CD4-positive, CD25-positive, alpha-beta regulatory T cell (primary cell): Measurements from ENCODE around the gene BLCAP. TPM values are rescaled to one million over a fixed set of nuclear protein-coding genes. Genes with fewer than 3 reads are reported as not detected.

Source experiments
- ATAC-seq, 2 donors: fragments of 150-1000 bp; cut with Tn5 transposase; one replicate each; pipeline ENCODE4 v1.10.0; 2021; ENCODE audit warnings: low read depth in 2 of 2, moderate number of reproducible peaks in 2 of 2, moderate library complexity in 1 of 2
- DNase-seq, 3 donors: peaks; one replicate each; pipeline versions ENCODE4 v3.0.0 to v3.0.0-alpha.2; 2012 to 2022; ENCODE audit warnings: mixed read lengths in 1 of 3
- H3K27ac ChIP-seq: one replicate; pipeline ENCODE4 v1.7.0; 2013; ENCODE audit warnings: mild to moderate bottlenecking, low read length; ENCODE audit not compliant: insufficient read depth, poor library complexity, severe bottlenecking
- H3K27me3 ChIP-seq: one replicate; pipeline ENCODE4 v1.7.0; 2013; ENCODE audit warnings: low read length; ENCODE audit not compliant: control insufficient read depth, insufficient read depth
- H3K36me3 ChIP-seq: one replicate; pipeline ENCODE4 v1.7.0; 2013; ENCODE audit warnings: mild to moderate bottlenecking, low read length, moderate library complexity; ENCODE audit not compliant: control insufficient read depth, insufficient read depth
- H3K4me1 ChIP-seq: 2 replicates; pipeline ENCODE4 v1.7.0; 2013; ENCODE audit warnings: mild to moderate bottlenecking, low read length; ENCODE audit not compliant: insufficient read depth, control insufficient read depth, poor library complexity, severe bottlenecking
- H3K4me3 ChIP-seq: one replicate; pipeline ENCODE4 v1.7.0; 2013; ENCODE audit warnings: low read depth, mild to moderate bottlenecking, low read length, moderate library complexity
- H3K9me3 ChIP-seq, 2 experiments: 1 replicate in 1 of 2; 2 replicates in 1 of 2; pipeline ENCODE4 v1.7.0; 2013; ENCODE audit warnings: low read length in 2 of 2, mild to moderate bottlenecking in 1 of 2, moderate library complexity in 1 of 2; ENCODE audit not compliant: control insufficient read depth in 2 of 2
- H3K27ac Mint-ChIP-seq, 3 donors: one replicate each; pipeline ENCODE4 v1.8.0; 2020 to 2022; ENCODE audit warnings: mild to moderate bottlenecking in 3 of 3, mixed read lengths in 3 of 3, moderate library complexity in 2 of 3
- H3K27me3 Mint-ChIP-seq: one replicate; pipeline ENCODE4 v1.8.0; 2022; ENCODE audit warnings: mild to moderate bottlenecking, mixed read lengths
- H3K36me3 Mint-ChIP-seq: one replicate; pipeline ENCODE4 v1.8.0; 2020; ENCODE audit warnings: mixed read lengths
- H3K4me1 Mint-ChIP-seq, 4 donors: one replicate each; pipeline ENCODE4 v1.8.0; 2020 to 2022; ENCODE audit warnings: mixed read lengths in 4 of 4, mild to moderate bottlenecking in 1 of 4
- H3K4me3 Mint-ChIP-seq, 4 donors: one replicate each; pipeline ENCODE4 v1.8.0; 2020 to 2022; ENCODE audit warnings: mild to moderate bottlenecking in 4 of 4, mixed read lengths in 4 of 4, moderate library complexity in 3 of 4
- H3K9me3 Mint-ChIP-seq, 7 donors: one replicate each; pipeline ENCODE4 v1.8.0; 2020 to 2022; ENCODE audit warnings: mixed read lengths in 7 of 7, mild to moderate bottlenecking in 3 of 7, moderate library complexity in 2 of 7
- polyA plus RNA-seq, 4 donors: library from polyadenylated mRNA; unstranded; fragments of 300-500 nt; fragmentation: Illumina TruSeq; gene quantifications; one replicate each; pipeline ENCODE4 v1.2.3, GENCODE V29; 2021
- total RNA-seq: library from RNA; stranded (reverse); gene quantifications from one replicate; pipeline ENCODE4 v1.2.3, GENCODE V29; 2022

Gene BLCAP
- total and polyA plus RNA-seq, 5 donors from 2014 or later, result 67.8 to 85.0 (median 78.3) TPM

DNA sequence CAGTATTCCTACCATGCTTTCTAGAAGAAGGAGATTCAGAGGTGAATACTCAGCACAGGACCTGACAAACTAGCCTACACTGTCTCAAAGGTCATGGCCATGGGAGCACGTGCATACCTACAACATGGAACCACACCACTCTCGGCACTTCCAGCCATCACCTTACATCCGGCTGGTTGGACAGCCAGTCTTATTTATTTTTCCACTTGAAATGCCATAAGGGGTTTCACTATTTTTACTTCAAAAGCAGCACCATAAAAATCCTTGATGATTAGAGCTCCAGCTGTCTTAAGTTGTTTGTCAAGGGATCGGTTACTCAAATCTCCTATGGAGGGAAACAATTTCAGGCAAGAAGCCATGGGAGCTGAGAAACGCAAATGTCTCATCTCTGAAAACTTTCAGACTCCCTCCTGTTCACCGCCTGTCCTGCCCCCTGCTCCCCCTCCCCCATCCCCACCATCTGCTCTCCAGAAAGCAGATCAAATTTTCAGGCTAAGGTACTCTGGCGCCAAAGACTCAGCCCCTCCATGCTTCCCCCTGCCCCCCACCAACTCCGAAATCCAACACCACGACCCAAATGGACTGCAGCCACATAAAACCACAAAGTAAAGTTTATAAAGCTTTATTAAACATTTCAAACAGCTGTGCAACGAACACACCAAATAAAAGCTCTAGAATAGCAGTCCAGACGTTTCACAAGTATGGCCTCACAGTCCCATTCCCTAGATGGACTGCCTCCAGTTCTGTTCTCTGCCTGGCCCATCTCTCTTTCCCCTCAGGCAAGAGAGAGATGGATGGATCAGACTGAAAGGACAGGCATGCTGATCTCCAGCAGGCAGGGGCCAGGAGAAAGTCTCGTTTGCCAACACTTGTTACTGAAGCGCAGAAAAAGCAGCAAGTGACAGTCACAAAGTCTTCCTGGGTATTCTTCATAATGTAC lies 10.6 kb downstream of the BLCAP start:
- Mint-ChIP-seq H3K4me1 (peaks cover 5 to 44% (median 20%) of the 10 kb centered on the region in 4 donors), H3K27ac (peak overlapping the region in 1 of 3 donors; percentile 42), H3K4me3 (peak overlapping the region in 1 of 4 donors; percentile 12), H3K27me3 (no peaks in the 10 kb centered on the region), H3K36me3 (peaks cover 40% of the 10 kb centered on the region), H3K9me3 (no peaks in the 10 kb centered on the region)
- Histone ChIP-seq H3K36me3 (peaks cover 47% of the 10 kb centered on the region), H3K9me3 (no peaks in the 10 kb centered on the region), H3K4me1 (no peaks in the 10 kb centered on the region), H3K27ac (no peak overlapping the region), H3K4me3 (no peak overlapping the region), H3K27me3 (no peaks in the 10 kb centered on the region)
- ATAC-seq (no peak), DNase-seq (no peak)

DNA sequence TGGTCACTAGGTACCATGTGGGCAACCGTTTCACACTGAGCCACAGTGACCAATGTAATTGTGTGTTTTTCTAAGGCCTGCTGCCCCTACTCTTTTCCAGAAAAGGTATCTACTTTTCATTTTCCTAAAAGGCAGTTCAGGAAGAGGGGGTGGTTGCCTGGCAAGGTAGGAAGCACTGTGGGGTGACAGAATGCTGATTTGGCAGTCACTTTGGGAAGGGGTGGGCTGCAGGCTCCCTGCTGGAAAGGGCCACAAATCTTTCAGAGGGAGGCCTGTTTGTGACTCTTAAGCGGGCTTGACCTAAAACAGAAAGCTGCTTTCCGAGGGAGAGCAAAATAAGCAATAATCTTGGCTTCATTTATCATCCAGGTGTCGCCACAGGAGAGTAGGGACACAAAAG lies 11.8 kb downstream of the BLCAP start:
- no peak for DNase-seq
- peaks cover 5 to 44% (median 21%) of the 10 kb centered on the region in 4 donors for H3K4me1 Mint-ChIP-seq
- peaks cover 47% of the 10 kb centered on the region for H3K36me3 Mint-ChIP-seq

DNA sequence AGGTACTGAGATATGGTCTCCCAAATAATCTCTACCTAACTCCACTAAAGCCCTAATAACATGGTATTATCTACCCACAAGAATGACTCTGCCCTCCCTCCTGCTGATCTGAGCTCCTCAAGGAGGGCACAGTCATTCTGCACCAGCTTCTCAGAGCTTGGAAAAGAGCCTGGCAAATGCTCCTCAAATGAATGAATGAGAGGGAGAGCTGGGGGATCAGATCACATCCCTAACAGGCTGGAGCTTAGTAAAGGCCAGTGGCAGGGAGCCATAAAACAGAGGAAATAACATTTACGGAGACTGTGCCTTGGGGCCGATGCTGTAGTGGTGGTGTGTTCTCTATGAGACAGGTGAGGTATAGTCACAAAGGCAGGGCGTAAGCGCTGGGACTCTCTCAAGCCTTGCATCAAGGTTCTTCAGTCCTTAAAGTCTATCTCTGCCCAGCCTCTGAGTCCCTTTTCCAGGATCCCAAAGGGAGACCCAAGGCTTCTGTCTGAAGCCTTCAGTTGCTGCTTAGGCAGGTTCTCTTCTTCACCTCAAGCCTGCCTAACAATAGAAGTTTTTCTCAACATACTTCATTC lies 13.8 kb downstream of the BLCAP start:
- H3K27ac ChIP-seq, result no peak overlapping the region
- Mint-ChIP-seq H3K27me3 (no peaks in the 10 kb centered on the region), H3K4me3 (no peak overlapping the region), H3K27ac (no peak overlapping the region), H3K9me3 (peaks cover 0 to 1% (median 0%) of the 10 kb centered on the region in 7 donors), H3K4me1 (peaks cover 0 to 38% (median 20%) of the 10 kb centered on the region in 4 donors), H3K36me3 (peaks cover 44% of the 10 kb centered on the region)
- no peaks in the 10 kb centered on the region for H3K27me3 ChIP-seq
- ATAC-seq, result no peak
- H3K9me3 ChIP-seq, result no peaks in the 10 kb centered on the region
- no peak overlapping the region for H3K4me3 ChIP-seq
- H3K36me3 ChIP-seq, result peaks cover 45% of the 10 kb centered on the region
- DNase-seq, result no peak
- no peaks in the 10 kb centered on the region for H3K4me1 ChIP-seq

More for the DNA sequence above, 11.8 kb downstream of the BLCAP start:
- no peaks in the 10 kb centered on the region for H3K4me1 ChIP-seq
- H3K4me3 ChIP-seq, result no peak overlapping the region
- ATAC-seq, result no peak
- Mint-ChIP-seq H3K27ac (no peak overlapping the region), H3K4me3 (no peak overlapping the region), H3K27me3 (no peaks in the 10 kb centered on the region), H3K9me3 (peaks cover 0 to 1% (median 0%) of the 10 kb centered on the region in 7 donors)
- H3K27me3 ChIP-seq, result no peaks in the 10 kb centered on the region
- H3K27ac ChIP-seq, result no peak overlapping the region
- peaks cover 52% of the 10 kb centered on the region for H3K36me3 ChIP-seq
- H3K9me3 ChIP-seq, result no peaks in the 10 kb centered on the region

DNA sequence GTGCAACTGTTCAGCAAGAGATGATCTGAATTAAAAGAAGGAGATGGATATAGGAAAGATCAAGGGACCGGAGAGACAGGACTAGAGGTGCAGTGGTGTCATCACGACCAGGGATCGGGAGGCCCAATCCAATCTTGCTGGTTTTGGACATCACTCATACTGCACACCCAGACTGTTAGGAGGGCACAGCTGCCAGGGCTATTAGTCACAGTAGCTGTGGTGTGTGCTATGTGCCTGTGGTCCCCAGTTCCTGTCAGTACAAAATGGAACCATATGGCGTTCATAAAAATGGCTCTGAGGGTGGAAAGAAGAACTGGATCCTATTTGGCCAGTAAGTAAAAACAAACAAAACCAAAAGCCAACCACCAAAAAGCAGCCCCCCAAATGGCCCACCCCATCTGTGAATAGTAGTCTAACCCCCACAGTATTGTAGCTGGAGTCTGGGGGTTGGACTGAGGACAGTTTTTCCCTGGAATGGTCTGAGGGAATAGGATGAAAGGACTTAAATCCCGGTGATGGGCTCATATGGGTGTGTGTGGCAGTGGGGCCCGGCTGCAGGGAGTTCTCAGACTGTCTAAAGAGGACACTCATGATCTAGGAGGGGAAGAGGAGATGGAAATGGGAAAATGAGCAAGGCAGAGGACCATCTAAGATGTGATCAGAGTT lies 15.9 kb downstream of the BLCAP start:
- Mint-ChIP-seq H3K4me3 (no peak overlapping the region), H3K27ac (peak overlapping the region in 1 of 3 donors; percentile 14), H3K27me3 (no peaks in the 10 kb centered on the region), H3K9me3 (peaks cover 0 to 1% (median 0%) of the 10 kb centered on the region in 7 donors), H3K4me1 (peaks cover 0 to 26% (median 15%) of the 10 kb centered on the region in 4 donors), H3K36me3 (peaks cover 31% of the 10 kb centered on the region)
- no peaks in the 10 kb centered on the region for H3K9me3 ChIP-seq
- H3K4me3 ChIP-seq, result no peak overlapping the region
- H3K36me3 ChIP-seq, result peaks cover 31% of the 10 kb centered on the region
- no peak overlapping the region for H3K27ac ChIP-seq
- ATAC-seq (no peak), DNase-seq (no peak)
- no peaks in the 10 kb centered on the region for H3K4me1 ChIP-seq
- H3K27me3 ChIP-seq, result no peaks in the 10 kb centered on the region

DNA sequence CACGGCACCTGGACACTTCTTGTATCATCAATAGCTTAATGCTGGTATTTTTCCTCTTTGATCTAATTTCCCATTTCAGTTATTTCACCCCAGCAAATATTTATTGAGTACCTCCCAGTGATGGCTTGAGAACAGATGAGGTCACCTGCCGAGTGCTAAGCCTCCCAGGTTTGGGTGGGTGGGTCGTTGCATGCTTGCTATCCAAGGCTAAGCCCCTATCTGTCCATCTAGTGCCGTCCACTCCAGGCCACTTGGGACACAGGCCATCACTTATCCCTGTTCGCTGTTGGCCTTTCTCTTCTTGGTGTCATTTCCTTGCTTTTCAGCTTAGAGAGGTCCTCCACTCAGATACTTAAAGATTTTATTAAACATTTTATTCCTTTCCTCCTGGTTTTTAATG lies 17.4 kb downstream of the BLCAP start:
- no peak for DNase-seq
- Histone ChIP-seq H3K27me3 (no peaks in the 10 kb centered on the region), H3K9me3 (no peaks in the 10 kb centered on the region), H3K36me3 (peaks cover 22% of the 10 kb centered on the region), H3K4me3 (no peak overlapping the region), H3K4me1 (no peaks in the 10 kb centered on the region), H3K27ac (no peak overlapping the region)
- Mint-ChIP-seq H3K4me1 (peaks cover 0 to 20% (median 10%) of the 10 kb centered on the region in 4 donors), H3K36me3 (peaks cover 25% of the 10 kb centered on the region), H3K4me3 (no peak overlapping the region), H3K27ac (peak overlapping the region in 1 of 3 donors; percentile 39), H3K27me3 (no peaks in the 10 kb centered on the region), H3K9me3 (peaks cover 0 to 1% (median 0%) of the 10 kb centered on the region in 7 donors)
- ATAC-seq, result no peak

DNA sequence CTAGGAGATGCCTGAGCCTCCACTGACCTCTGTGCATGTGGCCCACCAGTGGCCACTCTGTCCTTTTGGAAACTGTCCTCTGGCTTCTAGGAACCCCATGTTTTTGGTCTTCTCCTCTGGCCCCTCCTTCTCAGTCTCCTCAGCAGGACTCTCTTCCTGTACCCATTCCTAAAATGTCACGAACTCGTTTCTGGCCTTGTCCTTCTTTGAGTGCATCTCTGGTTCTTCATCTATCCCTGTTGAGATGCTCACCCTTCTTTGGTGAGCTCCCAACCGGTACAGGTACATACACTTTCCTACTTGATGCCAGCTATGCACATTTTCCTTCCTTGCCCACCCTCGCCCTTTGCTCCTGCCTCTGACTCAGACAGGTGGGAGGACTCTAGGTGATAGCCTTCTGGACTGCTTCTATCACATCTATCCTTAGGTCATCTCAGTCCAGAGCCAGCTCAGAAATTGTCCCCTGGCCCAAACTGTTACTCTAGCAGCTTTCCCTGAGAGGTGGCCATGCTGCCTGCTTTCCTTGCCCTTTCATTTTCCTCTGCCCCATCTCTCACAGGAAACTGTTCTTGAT lies 21.4 kb downstream of the BLCAP start:
- Mint-ChIP-seq H3K4me1 (peaks cover 0 to 8% (median 4%) of the 10 kb centered on the region in 4 donors), H3K27me3 (no peaks in the 10 kb centered on the region), H3K4me3 (no peak overlapping the region), H3K36me3 (peaks cover 8% of the 10 kb centered on the region), H3K9me3 (no peaks in the 10 kb centered on the region), H3K27ac (no peak overlapping the region)
- Histone ChIP-seq H3K9me3 (no peaks in the 10 kb centered on the region), H3K27me3 (no peaks in the 10 kb centered on the region), H3K4me3 (no peak overlapping the region), H3K36me3 (peaks cover 4% of the 10 kb centered on the region), H3K27ac (no peak overlapping the region), H3K4me1 (no peaks in the 10 kb centered on the region)
- ATAC-seq, result no peak
- no peak for DNase-seq
